DOHH2 (cell line): Measurements from ENCODE around the gene ARIH2.

Source experiments
- CTCF ChIP-seq: fragments of 200-600 bp; sonication (generic); IDR thresholded peaks from one replicate; pipeline ENCODE4 v1.5.1; 2014; ENCODE audit warnings: antibody characterized with exemption, mild to moderate bottlenecking, low read depth, low read length; ENCODE audit not compliant: poor library complexity, severe bottlenecking
- EZH2phosphoT487 ChIP-seq: fragments of 200-600 bp; sonication (generic); IDR thresholded peaks from 2 replicates; pipeline ENCODE4 v1.6.1; 2017; ENCODE audit warnings: borderline replicate concordance, mild to moderate bottlenecking, antibody characterized with exemption, low read length, moderate library complexity, mixed read lengths

- TF ChIP-seq CTCF (no peak), EZH2phosphoT487 (no peak)
Observed at GRCh38 chr3:48989126-48989795, 70.6 kb downstream of the ARIH2 start.
